Immature natural killer cell (primary cell): ENCODE data around the gene MAX. TPM values are rescaled to one million over a fixed set of nuclear protein-coding genes. Genes with fewer than 3 reads are reported as not detected.

Experiments
- DNase-seq, 3 donors: peaks; one replicate each; pipeline ENCODE4 v3.0.0; 2022; ENCODE audit warnings: mixed read lengths in 1 of 3
- H3K27ac Mint-ChIP-seq, 6 donors: one replicate each; pipeline ENCODE4 v1.8.0; 2020; ENCODE audit warnings: mixed read lengths in 6 of 6, mild to moderate bottlenecking in 5 of 6, inconsistent platforms in 4 of 6, moderate library complexity in 3 of 6
- H3K27me3 Mint-ChIP-seq, 3 donors: one replicate each; pipeline ENCODE4 v1.8.0; 2020 to 2021; ENCODE audit warnings: low read depth in 3 of 3, mild to moderate bottlenecking in 3 of 3, mixed read lengths in 3 of 3, moderate library complexity in 3 of 3, inconsistent platforms in 1 of 3
- H3K36me3 Mint-ChIP-seq, 3 donors: one replicate each; pipeline ENCODE4 v1.8.0; 2020; ENCODE audit warnings: mixed read lengths in 3 of 3, inconsistent platforms in 2 of 3, mild to moderate bottlenecking in 2 of 3
- H3K4me1 Mint-ChIP-seq, 2 donors: one replicate each; pipeline ENCODE4 v1.8.0; 2020; ENCODE audit warnings: inconsistent platforms in 2 of 2, mild to moderate bottlenecking in 2 of 2, mixed read lengths in 2 of 2, moderate library complexity in 1 of 2
- H3K4me3 Mint-ChIP-seq, 5 donors: one replicate each; pipeline ENCODE4 v1.8.0; 2020; ENCODE audit warnings: mild to moderate bottlenecking in 5 of 5, mixed read lengths in 5 of 5, inconsistent platforms in 3 of 5, moderate library complexity in 3 of 5
- H3K9me3 Mint-ChIP-seq, 6 donors: one replicate each; pipeline ENCODE4 v1.8.0; 2020; ENCODE audit warnings: mild to moderate bottlenecking in 6 of 6, mixed read lengths in 6 of 6, inconsistent platforms in 4 of 6, moderate library complexity in 3 of 6
- polyA plus RNA-seq, 3 donors: library from polyadenylated mRNA; unstranded; fragments of 300-500 nt; fragmentation: Illumina TruSeq; gene quantifications; one replicate each; pipeline ENCODE4 v1.2.3, GENCODE V29; 2021

The MAX gene
- polyA plus RNA-seq, 3 donors from 2014 or later: 121 to 139 (median 135) TPM

DNA sequence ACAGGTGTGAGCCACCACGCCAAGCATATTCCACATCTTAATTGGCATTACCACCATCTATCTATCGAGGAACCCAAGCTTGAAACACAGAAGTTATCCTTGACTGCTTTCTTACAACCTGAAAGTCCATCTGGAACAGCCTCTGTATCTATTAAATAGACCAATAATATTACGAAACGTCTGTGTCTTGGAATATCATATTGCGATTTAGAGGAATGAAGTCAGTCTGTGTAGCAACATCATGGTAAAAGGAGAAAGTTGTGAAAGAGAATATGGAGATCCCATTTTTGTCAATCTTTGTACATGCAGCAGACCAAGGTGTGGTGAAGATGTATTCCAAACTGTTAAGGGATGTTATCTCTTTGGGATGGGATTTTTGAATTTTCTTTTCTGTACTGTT is 25.8 kb upstream of the MAX start:
- peaks cover 0 to 3% (median 0%) of the 10 kb centered on the region in 3 donors for H3K36me3 Mint-ChIP-seq
- H3K4me3 Mint-ChIP-seq: no peak overlapping the region
- no peak for DNase-seq
- H3K27me3 Mint-ChIP-seq: peaks cover 0 to 10% (median 6%) of the 10 kb centered on the region in 3 donors
- H3K4me1 Mint-ChIP-seq: no peaks in the 10 kb centered on the region
- no peak overlapping the region for H3K27ac Mint-ChIP-seq
- H3K9me3 Mint-ChIP-seq: no peaks in the 10 kb centered on the region

DNA sequence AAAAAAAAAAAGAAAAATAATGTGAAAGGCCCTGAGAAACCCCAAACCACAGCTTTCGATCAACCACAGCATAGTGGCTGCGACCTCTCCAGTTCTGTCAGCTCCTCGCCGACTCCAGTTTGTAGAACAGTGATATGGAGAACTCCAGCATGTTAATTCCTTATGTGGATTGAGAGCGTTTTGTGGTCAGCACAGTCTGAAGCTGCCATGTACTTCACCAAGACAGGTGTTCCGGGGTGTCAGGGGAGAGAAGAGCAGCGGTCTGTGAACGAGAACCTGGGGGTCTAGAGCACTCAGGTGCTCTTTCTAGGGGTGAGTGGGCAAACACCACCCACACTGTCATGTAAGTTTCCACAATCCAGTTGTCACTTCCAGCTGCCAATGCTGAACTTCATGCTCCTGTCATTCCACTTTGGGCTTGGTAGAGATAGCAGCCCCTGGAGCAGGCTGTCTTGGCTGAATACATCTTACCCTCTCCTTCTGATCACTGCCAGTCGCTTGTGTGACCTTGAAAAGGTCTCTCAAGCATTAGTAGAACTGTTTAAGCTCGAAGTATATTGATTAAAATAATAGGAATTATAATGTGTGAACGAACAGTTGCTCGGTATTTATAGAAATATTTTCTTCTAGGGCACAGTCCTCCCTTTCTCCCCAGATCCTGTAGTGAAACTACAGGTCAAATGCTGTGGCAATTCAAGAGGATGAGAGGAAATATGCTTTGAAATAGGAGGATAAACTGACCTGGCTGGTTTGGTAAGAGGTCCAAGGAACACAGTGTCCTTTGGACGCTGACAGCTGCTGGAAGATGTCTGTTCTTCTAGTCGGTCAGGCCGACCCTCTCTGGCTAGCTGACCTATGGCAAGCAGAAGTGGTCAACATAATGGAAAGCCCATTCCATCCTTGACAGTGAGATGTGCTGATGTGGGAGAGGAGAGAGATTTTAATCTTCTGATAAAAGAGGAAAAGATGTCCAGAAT is 15.7 kb upstream of the MAX start:
- no peak overlapping the region for H3K27ac Mint-ChIP-seq

DNA sequence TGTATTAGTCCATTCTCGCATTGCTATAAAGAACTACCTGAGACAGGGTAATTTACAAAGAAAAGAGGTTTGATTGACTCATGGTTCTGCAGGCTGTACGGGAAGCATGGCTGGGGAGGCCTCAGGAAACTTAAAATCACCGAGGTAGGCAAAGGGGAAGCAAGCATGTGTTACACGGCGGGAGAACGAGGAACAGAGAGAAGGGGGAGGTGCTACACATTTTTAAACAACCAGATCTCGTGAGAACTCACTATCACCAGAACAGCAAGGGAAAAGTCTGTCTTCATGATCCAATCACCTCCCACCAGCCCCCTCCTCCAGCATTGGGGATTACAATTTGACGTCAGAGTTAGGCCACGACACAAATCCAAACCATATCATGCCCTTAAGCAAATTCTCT is 13.3 kb upstream of the MAX start:
- peaks cover 2 to 5% (median 5%) of the 10 kb centered on the region in 3 donors for H3K27me3 Mint-ChIP-seq
- DNase-seq: no peak
- H3K4me3 Mint-ChIP-seq: no peak overlapping the region
- peaks cover 0 to 4% of the 10 kb centered on the region in 2 donors for H3K4me1 Mint-ChIP-seq
- H3K36me3 Mint-ChIP-seq: peaks cover 0 to 4% (median 0%) of the 10 kb centered on the region in 3 donors
- no peaks in the 10 kb centered on the region for H3K9me3 Mint-ChIP-seq
- no peak overlapping the region for H3K27ac Mint-ChIP-seq

More for the DNA sequence above, 15.7 kb upstream of the MAX start:
- peak overlapping the region in 1 of 5 donors; percentile 8 for H3K4me3 Mint-ChIP-seq
- no peaks in the 10 kb centered on the region for H3K9me3 Mint-ChIP-seq
- no peak for DNase-seq
- peaks cover 0 to 4% of the 10 kb centered on the region in 2 donors for H3K4me1 Mint-ChIP-seq
- H3K36me3 Mint-ChIP-seq: peaks cover 0 to 4% (median 0%) of the 10 kb centered on the region in 3 donors
- peaks cover 2 to 7% (median 5%) of the 10 kb centered on the region in 3 donors for H3K27me3 Mint-ChIP-seq

DNA sequence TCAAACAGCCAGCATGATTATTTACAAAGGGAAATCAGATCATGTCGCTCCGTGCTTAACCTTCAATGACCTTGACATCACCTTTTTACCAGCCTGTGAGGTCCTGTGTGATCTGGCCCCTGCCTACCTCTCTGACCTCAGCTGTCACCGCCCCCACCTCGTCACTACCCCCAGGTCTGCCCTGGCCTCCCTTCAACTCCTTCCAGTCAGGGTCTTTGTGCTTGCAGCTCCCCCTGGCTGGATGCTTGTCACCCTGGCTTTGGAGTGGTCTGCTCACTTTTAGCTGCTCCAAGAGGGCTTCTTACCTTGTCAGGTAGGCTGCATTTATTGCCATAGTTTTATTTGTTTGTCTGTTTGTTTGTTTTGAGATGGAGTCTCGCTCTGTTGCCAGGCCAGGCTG is 8.2 kb upstream of the MAX start:
- DNase-seq: no peak
- Mint-ChIP-seq H3K4me3 (no peak overlapping the region), H3K27me3 (peaks cover 0 to 5% (median 2%) of the 10 kb centered on the region in 3 donors), H3K36me3 (no peaks in the 10 kb centered on the region), H3K4me1 (no peaks in the 10 kb centered on the region), H3K27ac (no peak overlapping the region), H3K9me3 (no peaks in the 10 kb centered on the region)

DNA sequence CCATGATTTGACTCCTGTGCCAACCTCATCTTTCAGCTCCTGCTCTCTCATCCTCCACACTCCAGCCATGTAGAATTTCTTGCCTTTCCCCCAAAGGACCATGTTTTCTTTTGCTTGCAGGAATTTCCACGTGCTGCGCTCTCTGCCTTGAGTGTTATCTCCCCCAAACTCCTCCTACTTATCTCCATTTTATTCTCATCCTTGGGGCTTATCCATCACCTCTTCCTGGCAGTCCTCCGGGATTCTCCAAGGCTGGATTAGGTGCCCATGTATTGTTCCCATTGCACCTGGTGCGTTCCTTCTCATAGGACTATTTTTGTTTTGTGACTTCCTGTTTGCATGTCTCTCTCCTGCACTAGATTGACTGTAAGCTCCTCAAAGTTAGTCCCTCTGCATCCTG is 7.0 kb upstream of the MAX start:
- Mint-ChIP-seq H3K27me3 (peaks cover 0 to 5% (median 2%) of the 10 kb centered on the region in 3 donors), H3K27ac (no peak overlapping the region), H3K36me3 (no peaks in the 10 kb centered on the region), H3K9me3 (no peaks in the 10 kb centered on the region), H3K4me1 (no peaks in the 10 kb centered on the region), H3K4me3 (no peak overlapping the region)
- no peak for DNase-seq

DNA sequence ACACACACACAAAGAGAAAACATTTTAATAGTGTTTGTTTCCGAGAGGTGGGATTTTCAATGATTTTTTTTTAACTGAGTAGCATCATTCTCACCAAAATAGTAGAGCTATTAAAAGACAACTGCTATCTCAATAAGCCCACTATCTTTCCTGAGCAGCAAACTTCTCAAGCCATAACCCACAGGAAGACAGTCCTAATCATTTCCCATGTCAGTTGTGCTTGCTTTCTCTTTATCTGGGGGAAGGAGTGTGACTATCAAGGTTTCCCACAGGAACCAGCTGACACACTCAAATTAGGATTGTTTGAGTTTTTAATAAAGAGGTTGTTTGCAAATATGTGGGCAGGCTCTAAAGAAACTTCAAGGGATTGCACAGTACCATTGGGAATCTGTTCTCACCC is 4.9 kb upstream of the MAX start:
- no peak for DNase-seq
- Mint-ChIP-seq H3K9me3 (no peaks in the 10 kb centered on the region), H3K4me3 (no peak overlapping the region), H3K27me3 (peaks cover 9 to 12% (median 9%) of the 10 kb centered on the region in 3 donors), H3K36me3 (no peaks in the 10 kb centered on the region), H3K27ac (no peak overlapping the region), H3K4me1 (peaks cover 7 to 9% of the 10 kb centered on the region in 2 donors)

DNA sequence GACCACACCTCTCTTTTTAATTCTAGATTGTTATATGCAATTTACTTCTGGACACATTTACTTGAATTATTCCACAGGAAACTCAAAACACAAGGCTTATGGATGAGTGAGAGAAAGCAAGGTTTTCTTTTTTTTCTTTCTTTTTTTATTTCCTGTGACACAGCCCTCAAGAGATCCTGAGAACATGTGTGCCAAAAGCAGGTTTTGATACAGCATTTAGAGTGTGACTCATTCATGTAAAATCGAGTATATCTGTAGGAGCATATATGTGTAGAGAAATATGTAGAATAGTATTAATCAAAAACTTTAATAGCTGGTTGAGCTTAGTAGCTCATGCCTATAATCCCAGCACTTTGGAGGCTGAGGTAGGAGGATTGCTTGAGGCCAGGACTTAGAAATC is 4.4 kb upstream of the MAX start:
- Mint-ChIP-seq H3K4me3 (no peak overlapping the region), H3K27me3 (peaks cover 11 to 13% (median 11%) of the 10 kb centered on the region in 3 donors), H3K9me3 (no peaks in the 10 kb centered on the region), H3K27ac (no peak overlapping the region), H3K4me1 (peaks cover 7 to 10% of the 10 kb centered on the region in 2 donors), H3K36me3 (no peaks in the 10 kb centered on the region)
- DNase-seq: no peak

DNA sequence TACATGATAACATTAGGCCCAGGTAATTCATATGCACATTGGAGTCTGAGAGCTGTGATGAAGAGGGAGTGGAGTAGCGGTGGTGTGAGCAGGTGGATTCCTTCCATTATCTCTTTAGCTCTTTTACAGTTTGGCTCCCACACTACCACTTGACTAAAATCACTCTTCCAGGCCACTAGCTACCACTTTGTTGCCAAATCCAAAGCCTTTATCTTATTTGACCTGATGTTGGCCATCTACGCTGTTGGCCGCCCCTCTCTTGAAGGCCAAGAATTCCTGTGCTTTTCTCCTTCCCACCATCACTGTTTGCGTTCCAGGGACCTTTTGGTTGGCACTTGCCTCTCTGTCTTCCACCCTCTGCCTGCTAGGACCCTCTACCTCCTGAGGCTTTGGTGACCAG is 4.0 kb upstream of the MAX start:
- no peak overlapping the region for H3K4me3 Mint-ChIP-seq
- no peaks in the 10 kb centered on the region for H3K9me3 Mint-ChIP-seq
- DNase-seq: no peak
- H3K27me3 Mint-ChIP-seq: peaks cover 11 to 13% (median 11%) of the 10 kb centered on the region in 3 donors
- H3K4me1 Mint-ChIP-seq: peaks cover 10 to 11% of the 10 kb centered on the region in 2 donors
- H3K27ac Mint-ChIP-seq: no peak overlapping the region
- H3K36me3 Mint-ChIP-seq: no peaks in the 10 kb centered on the region

DNA sequence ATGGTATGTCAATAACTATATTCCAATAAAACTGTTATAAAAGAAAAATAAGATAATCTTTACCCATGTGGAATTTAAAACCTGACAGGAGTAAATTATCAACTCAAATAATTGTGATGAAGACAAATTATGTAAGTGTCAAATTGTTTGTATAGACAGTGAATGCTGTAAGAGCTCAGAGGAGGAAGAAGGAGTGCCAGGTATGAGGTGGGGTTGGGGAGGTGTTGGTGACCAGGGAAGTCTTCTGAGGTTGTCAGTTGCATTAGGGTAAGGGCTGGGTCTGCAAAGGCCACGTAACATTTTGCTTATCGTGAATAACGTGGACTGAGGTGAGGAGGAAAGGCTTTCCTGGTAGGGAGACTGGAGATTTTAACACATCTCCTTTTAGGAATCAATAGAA is 2.5 kb upstream of the MAX start:
- no peaks in the 10 kb centered on the region for H3K9me3 Mint-ChIP-seq
- H3K27ac Mint-ChIP-seq: no peak overlapping the region
- no peak for DNase-seq
- peaks cover 23 to 25% of the 10 kb centered on the region in 2 donors for H3K4me1 Mint-ChIP-seq
- H3K4me3 Mint-ChIP-seq: peak overlapping the region in 1 of 5 donors; percentile 5
- peaks cover 0 to 5% (median 0%) of the 10 kb centered on the region in 3 donors for H3K36me3 Mint-ChIP-seq
- peaks cover 9 to 16% (median 11%) of the 10 kb centered on the region in 3 donors for H3K27me3 Mint-ChIP-seq

DNA sequence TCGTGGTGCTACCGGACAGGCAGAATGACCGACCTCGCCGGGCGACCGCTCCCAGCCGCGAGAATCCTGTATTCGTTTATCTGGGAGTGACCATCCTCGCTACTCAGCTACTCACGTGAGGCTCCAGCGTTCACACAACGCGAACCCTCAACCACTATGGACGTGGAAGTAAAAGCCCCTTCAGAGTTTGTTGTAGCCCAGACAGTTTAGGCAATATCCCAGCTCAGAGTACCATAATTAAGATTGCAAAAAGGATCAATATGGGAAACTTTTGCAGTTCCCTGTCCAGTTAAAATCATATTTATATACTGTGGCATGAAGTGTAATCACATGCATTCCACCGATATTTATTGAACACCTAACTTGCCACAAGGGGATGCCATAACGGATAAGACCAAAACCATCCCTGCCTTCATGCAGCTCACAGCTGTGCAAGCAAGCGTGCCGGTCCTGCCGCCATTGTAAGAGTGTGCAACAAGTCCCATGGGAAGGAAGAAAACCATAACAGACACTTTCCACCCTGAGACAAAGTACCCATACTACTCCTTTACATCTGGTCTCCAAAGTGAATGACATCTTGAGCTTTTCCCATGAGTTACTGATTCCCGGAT is 938 bp upstream of the MAX start:
- H3K27me3 Mint-ChIP-seq: peaks cover 9 to 14% (median 11%) of the 10 kb centered on the region in 3 donors
- H3K4me1 Mint-ChIP-seq: peaks cover 35 to 40% of the 10 kb centered on the region in 2 donors
- peak overlapping the region; percentile 27 to 95 (median 82) for H3K27ac Mint-ChIP-seq
- H3K36me3 Mint-ChIP-seq: peaks cover 0 to 5% (median 0%) of the 10 kb centered on the region in 3 donors
- peak overlapping the region; percentile 86 to 94 (median 91) for H3K4me3 Mint-ChIP-seq
- no peak for DNase-seq
- H3K9me3 Mint-ChIP-seq: no peaks in the 10 kb centered on the region

DNA sequence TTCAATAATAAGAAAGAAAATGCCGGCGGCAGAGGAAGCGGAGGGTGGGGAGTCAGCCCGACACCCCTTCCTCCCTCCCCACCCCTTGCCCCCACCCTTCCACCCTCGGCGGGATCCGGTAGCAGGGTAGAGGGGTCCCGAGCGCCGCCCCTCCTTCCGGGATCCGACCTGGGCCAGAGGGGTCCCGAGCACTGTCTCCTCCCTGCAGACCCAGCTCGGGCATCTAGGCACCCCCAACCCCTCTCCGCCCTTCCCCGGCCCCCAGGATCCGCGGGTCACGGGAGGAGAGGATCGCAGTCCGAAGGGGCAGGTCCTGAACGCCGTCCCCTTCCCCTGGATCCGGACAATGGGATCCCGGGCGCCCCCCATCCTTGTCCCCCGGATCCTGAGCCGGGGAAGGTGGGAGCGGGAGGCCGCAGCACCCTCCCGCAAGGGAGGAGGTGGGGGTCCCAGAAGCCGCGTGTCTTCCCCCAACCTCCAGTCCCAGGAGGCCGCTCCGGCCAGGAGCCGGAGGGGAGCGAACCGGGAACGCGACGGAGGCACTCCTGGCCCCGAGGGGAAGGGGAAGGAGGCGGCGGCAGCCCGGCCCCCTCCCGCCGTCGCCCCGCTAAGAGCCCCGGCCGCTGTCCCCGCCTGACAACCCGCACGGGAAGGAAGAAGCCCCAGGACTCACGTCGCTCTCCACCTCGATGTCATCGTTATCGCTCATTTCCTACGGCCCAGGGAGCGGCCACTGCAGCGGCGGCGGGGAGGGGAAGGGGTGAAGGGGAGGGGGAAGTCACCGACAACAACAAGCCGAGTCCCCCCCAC is 481 bp downstream of the MAX start:
- Mint-ChIP-seq H3K36me3 (peaks cover 0 to 5% (median 0%) of the 10 kb centered on the region in 3 donors), H3K4me1 (peaks cover 47 to 55% of the 10 kb centered on the region in 2 donors)
- DNase-seq: peak; percentile 23 to 30 (median 30)

DNA sequence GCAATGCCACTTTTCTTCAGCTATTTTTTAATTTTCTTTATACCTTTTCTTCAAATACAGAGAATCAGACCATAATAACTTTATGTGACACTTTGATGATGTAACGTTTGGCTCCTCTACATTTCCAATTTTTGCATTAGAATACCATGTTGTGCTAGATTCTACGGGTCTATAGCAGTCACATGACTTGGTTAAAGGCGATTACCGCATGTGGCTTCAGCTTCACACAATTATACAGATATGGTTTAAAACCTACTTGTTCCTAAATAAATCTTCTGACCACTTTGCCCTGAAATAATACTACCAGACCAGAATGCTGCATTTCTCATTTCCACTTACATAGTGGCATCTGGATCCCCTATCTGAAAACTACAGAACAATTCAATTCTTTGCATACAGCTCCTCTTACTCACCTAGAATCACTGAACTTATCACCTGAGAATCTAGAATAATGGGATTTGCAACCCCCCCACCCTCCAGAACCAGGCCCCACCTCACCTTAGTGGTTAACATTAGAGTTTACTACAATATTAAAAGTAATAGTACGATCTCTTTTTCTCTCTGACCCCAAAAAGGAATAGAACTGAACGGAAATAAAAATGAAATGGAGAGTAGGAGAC is 1.3 kb downstream of the MAX start:
- H3K27ac Mint-ChIP-seq: peak overlapping the region; percentile 86 to 99 (median 91)
- peaks cover 55 to 63% of the 10 kb centered on the region in 2 donors for H3K4me1 Mint-ChIP-seq
- peaks cover 9 to 14% (median 11%) of the 10 kb centered on the region in 3 donors for H3K27me3 Mint-ChIP-seq
- H3K4me3 Mint-ChIP-seq: peak overlapping the region; percentile 88 to 94 (median 90)
- DNase-seq: peak; percentile 37 to 51 (median 41)
- no peaks in the 10 kb centered on the region for H3K9me3 Mint-ChIP-seq
- peaks cover 0 to 5% (median 0%) of the 10 kb centered on the region in 3 donors for H3K36me3 Mint-ChIP-seq

More for the DNA sequence above, 481 bp downstream of the MAX start:
- H3K27ac Mint-ChIP-seq: peak overlapping the region; percentile 86 to 99 (median 96)
- no peaks in the 10 kb centered on the region for H3K9me3 Mint-ChIP-seq
- peak overlapping the region; percentile 88 to 94 (median 91) for H3K4me3 Mint-ChIP-seq
- peaks cover 9 to 14% (median 11%) of the 10 kb centered on the region in 3 donors for H3K27me3 Mint-ChIP-seq

DNA sequence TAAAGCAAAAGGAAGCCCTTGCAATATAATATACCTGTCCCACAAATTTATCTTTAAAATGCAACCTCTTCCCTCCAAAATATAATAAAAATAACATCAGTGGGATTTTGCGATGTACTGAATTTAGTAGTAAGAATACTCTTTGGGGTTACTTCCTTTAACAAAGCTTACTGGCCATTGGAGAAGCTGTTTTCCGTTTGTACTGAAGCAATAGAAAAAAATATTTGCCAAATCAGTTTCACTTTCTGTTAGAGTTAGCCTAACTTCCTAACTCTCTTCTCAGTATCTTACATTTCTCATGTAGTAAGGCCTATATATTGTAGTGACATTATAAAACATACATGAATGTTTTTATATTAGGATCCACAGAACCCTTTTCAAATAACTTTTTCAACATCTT is 3.7 kb downstream of the MAX start:
- peak; percentile 57 to 65 (median 58) for DNase-seq
- Mint-ChIP-seq H3K36me3 (peaks cover under 1 to 10% (median under 1%) of the 10 kb centered on the region in 3 donors), H3K27ac (peak overlapping the region; percentile 90 to 95 (median 94)), H3K27me3 (peaks cover 9 to 14% (median 9%) of the 10 kb centered on the region in 3 donors), H3K4me3 (peak overlapping the region; percentile 76 to 90 (median 84)), H3K4me1 (peaks cover 76 to 86% of the 10 kb centered on the region in 2 donors), H3K9me3 (no peaks in the 10 kb centered on the region)
